Small intestine (tissue), 7 donors: Measurements from ENCODE around the gene SH3PXD2B. TPM values are rescaled to one million over a fixed set of nuclear protein-coding genes. Genes with fewer than 3 reads are reported as not detected.
"Not testable (repeated sequence)": the region's sequence is repeated elsewhere in the genome, so short reads cannot be mapped to it uniquely, and the experiment has no call there.

Source experiments
- DNase-seq, 2 donors: peaks; one replicate each; pipeline versions ENCODE4 v3.0.0 to v3.0.0-alpha.2; 2013
- FAIRE-seq: peaks from 2 replicates; lab custom pipeline; 2012; peaks lifted over from hg19 to GRCh38; lab: Jason Lieb, UNC
- H3K27ac ChIP-seq, 3 donors: one replicate each; pipeline ENCODE4 v1.5.1; 2013; ENCODE audit warnings: low read length in 2 of 3, mild to moderate bottlenecking in 2 of 3, control low read depth in 1 of 3, inconsistent platforms in 1 of 3, low read depth in 1 of 3, moderate library complexity in 1 of 3
- H3K27me3 ChIP-seq, 3 donors: one replicate each; pipeline ENCODE4 v1.6.1; 2013; ENCODE audit warnings: low read length in 3 of 3, inconsistent platforms in 1 of 3; ENCODE audit not compliant: control insufficient read depth in 3 of 3, insufficient read depth in 3 of 3
- H3K36me3 ChIP-seq, 3 donors: one replicate each; pipeline ENCODE4 v1.6.1; 2013; ENCODE audit warnings: low read length in 3 of 3, inconsistent platforms in 1 of 3, low read depth in 1 of 3, mild to moderate bottlenecking in 1 of 3, moderate library complexity in 1 of 3; ENCODE audit not compliant: control insufficient read depth in 3 of 3, insufficient read depth in 2 of 3
- H3K4me1 ChIP-seq, 3 donors: one replicate each; pipeline ENCODE4 v1.6.1; 2013; ENCODE audit warnings: low read length in 2 of 3, inconsistent platforms in 1 of 3, low read depth in 1 of 3, mild to moderate bottlenecking in 1 of 3, moderate library complexity in 1 of 3; ENCODE audit not compliant: control insufficient read depth in 3 of 3, insufficient read depth in 2 of 3
- H3K4me3 ChIP-seq, 3 donors: one replicate each; pipeline ENCODE4 v1.5.1; 2013; ENCODE audit warnings: low read length in 3 of 3, control low read depth in 1 of 3, inconsistent platforms in 1 of 3, low read depth in 1 of 3, mild to moderate bottlenecking in 1 of 3, moderate library complexity in 1 of 3
- H3K9me3 ChIP-seq, 2 donors: one replicate each; pipeline ENCODE4 v1.6.1; 2013; ENCODE audit warnings: low read depth in 1 of 2, low read length in 1 of 2; ENCODE audit not compliant: control insufficient read depth in 2 of 2, insufficient read depth in 1 of 2
- WGBS, 3 donors: extraction: QIAGEN DNeasy Blood & Tissue Kit; methylation state at CpG; one replicate each; pipeline ENCODE4 v1.1.7; 2013; 5-methylcytosine and 5-hydroxymethylcytosine counted together
- polyA plus RNA-seq, 4 donors: library from polyadenylated mRNA; stranded (reverse) in 3 of 4; unstranded in 1 of 4; fragments of 200-250 nt in 3 of 4; fragments of 120-200 nt in 1 of 4; gene quantifications; one replicate each; pipeline versions ENCODE4 v1.2.1 to v1.2.3, GENCODE V29; 2013
- donor health status: healthy with polysubstance abuse.
- donor health status: control.
- donor health status: control.
- donor health status: Bipolar disorder and iron deficiency.
- donor health status: healthy.

The SH3PXD2B gene
- polyA plus RNA-seq, 4 donors: 1.1 to 11.9 (median 6.5) TPM

DNA sequence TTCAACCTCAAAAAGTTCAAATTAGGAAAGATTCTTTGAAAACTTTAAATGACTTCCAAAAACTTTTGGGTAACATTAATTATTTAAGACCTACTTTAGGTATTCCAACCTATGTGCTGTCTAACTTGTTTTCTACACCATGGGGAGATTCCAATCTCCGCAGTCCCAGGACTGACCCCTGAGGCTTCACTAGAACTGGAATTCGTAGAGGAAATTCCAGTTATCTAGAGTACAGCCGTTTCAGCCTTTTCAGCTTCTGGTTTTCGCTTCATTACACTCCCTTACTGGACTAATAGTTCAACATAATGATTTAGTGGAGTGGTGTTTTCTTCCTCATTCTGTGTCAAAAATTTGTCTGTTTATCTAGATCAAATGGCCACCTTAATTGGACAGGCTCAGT, 55.7 kb downstream of the SH3PXD2B start:
- H3K36me3 ChIP-seq: peaks cover 0 to 16% (median 0%) of the 10 kb centered on the region in 3 donors
- H3K9me3 ChIP-seq: peaks cover 0 to 14% of the 10 kb centered on the region in 2 donors
- 82 to 87% (median 85%) methylated on average over 4 of the region's 4 CpGs for WGBS, 3 donors
- not testable (repeated sequence) for H3K4me3 ChIP-seq, H3K27me3 ChIP-seq, DNase-seq, H3K27ac ChIP-seq, FAIRE-seq
- H3K4me1 ChIP-seq: peaks cover 0 to 10% (median 0%) of the 10 kb centered on the region in 3 donors

DNA sequence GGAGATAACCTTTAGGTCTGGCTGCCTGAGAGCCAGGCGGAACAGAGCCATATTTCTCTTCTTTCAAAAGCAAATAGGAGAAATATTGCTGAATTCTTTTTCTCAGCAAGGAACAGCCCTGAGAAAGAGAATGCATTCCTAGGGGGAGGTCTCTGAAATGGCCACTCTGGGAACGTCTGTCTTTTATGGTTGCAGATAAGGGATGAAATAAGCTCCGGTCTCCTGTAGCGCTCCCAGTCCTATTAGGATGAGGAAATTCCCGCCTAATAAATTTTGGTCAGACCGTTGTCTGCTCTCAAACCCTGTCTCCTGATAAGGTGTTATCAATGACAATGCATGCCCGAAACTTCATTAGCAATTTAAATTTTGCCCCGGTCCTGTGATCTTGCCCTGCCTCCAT, 57.3 kb downstream of the SH3PXD2B start:
- not testable (repeated sequence) for H3K27ac ChIP-seq, DNase-seq, H3K4me1 ChIP-seq, H3K9me3 ChIP-seq, H3K4me3 ChIP-seq, H3K27me3 ChIP-seq, FAIRE-seq, H3K36me3 ChIP-seq
- 92 to 93% (median 93%) methylated on average over 8 of the region's 8 CpGs for WGBS, 3 donors

DNA sequence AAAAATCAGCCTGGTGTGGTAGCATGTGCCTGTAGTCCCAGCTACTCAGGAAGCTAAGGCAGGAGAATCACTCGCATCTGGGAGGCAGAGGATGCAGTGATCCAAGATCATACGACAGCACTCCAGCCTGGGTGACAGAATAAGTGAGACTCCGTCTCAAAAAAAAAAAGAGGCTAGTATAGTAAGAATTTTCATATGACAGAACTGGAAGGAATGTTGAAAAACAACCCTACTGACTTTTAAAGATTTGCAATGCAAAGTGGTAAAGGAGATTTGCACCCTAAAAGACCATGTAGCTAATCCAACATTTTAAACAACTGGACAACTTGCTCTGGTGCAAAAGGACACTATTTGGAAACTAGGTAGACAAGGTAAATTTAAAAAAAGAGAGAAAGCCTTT, 58.1 kb downstream of the SH3PXD2B start:
- Histone ChIP-seq H3K36me3 (peaks cover 0 to 7% (median 0%) of the 10 kb centered on the region in 3 donors), H3K9me3 (peaks cover 0 to 9% of the 10 kb centered on the region in 2 donors), H3K4me1 (no peaks in the 10 kb centered on the region), H3K4me3 (no peak overlapping the region), H3K27me3 (no peaks in the 10 kb centered on the region), H3K27ac (no peak overlapping the region)
- WGBS, 3 donors: 96 to 98% (median 96%) methylated on average over 3 of the region's 3 CpGs
- DNase-seq (no peak), FAIRE-seq (no peak)

DNA sequence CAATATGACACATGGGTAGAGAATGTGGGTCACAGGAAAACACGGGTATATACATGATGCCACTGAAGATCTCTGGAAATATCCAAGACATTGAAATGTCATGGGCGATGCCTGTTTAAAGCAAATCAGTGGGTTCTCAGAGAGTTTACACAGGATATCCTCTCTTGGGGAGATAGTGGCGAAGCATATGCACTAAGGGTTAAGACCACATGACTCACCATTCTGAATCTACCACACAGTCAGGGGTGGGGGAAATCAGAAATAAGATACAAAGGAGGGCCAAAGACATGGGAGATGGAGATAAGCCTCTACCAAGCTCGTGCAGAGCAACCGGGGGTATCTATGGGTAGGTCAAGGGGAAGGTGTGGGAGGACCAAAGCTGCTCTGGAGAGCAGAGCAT, 58.8 kb downstream of the SH3PXD2B start:
- FAIRE-seq: no peak
- 77 to 95% (median 80%) methylated on average over 5 of the region's 5 CpGs for WGBS, 3 donors

DNA sequence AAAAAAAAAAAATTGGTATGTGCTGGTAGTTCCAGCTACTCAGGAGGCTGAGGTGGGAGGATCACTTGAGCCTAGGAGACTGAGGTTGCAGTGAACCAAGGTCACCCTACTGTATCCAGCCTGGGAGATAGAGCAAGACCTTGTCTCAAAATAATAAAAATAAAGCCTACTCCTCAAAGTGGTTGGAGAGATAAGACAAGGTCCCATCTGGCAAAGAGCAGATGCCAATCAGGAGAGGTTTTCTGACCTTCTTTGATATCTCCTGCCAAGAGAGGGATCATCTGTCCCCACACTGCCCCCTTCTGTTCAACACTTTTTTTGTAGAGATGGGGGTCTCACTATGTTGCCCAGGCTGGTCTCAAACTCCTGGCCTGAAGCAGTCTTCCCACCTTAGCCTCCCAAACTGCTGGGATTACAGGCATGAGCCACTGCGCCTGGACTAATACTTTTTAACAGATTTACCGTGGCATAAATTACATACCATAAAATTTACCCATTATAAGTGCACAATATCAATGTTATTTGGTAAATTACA, 64.7 kb downstream of the SH3PXD2B start:
- Histone ChIP-seq H3K4me3 (no peak overlapping the region), H3K9me3 (no peaks in the 10 kb centered on the region), H3K36me3 (peaks cover 0 to 17% (median 0%) of the 10 kb centered on the region in 3 donors), H3K27ac (no peak overlapping the region), H3K27me3 (no peaks in the 10 kb centered on the region), H3K4me1 (no peaks in the 10 kb centered on the region)
- 56 to 72% (median 68%) methylated on average over 2 of the region's 2 CpGs for WGBS, 3 donors
- no peak for FAIRE-seq
- DNase-seq: no peak

More for the DNA sequence above, 58.8 kb downstream of the SH3PXD2B start:
- no peak overlapping the region for H3K4me3 ChIP-seq
- no peaks in the 10 kb centered on the region for H3K27me3 ChIP-seq
- H3K9me3 ChIP-seq: peaks cover 0 to 9% of the 10 kb centered on the region in 2 donors
- peaks cover 0 to 7% (median 0%) of the 10 kb centered on the region in 3 donors for H3K36me3 ChIP-seq
- H3K4me1 ChIP-seq: no peaks in the 10 kb centered on the region
- no peak for DNase-seq
- H3K27ac ChIP-seq: no peak overlapping the region

DNA sequence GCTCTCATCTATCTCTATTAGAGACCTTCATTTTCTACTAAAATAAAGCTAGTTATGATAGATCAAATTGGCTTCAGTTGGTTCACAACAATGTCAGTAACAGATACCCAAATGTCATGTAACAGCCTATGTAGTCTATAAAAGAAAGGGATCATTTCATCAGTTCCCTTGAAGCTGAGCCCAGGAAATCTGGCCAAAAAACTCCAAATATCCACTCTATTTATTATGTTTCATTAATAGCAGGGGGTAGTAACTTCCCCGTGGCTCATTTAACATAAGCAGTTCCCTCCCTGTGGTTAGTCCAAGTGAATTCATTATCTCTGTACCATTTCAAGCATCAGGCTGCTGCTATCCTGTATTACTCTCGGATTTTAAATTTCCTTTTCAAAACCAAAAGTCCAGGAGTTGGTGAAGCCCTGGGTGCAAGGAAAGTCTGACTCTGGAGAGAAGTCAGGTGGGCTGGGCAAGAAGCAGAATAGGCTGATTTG, 66.0 kb downstream of the SH3PXD2B start:
- 64 to 90% (median 87%) methylated on average over 2 of the region's 2 CpGs for WGBS, 3 donors
- Histone ChIP-seq H3K4me1 (peaks cover 0 to 5% (median 2%) of the 10 kb centered on the region in 3 donors), H3K27me3 (no peaks in the 10 kb centered on the region), H3K9me3 (no peaks in the 10 kb centered on the region), H3K36me3 (peaks cover 0 to 16% (median 0%) of the 10 kb centered on the region in 3 donors), H3K4me3 (no peak overlapping the region), H3K27ac (no peak overlapping the region)
- DNase-seq (no peak), FAIRE-seq (no peak)

DNA sequence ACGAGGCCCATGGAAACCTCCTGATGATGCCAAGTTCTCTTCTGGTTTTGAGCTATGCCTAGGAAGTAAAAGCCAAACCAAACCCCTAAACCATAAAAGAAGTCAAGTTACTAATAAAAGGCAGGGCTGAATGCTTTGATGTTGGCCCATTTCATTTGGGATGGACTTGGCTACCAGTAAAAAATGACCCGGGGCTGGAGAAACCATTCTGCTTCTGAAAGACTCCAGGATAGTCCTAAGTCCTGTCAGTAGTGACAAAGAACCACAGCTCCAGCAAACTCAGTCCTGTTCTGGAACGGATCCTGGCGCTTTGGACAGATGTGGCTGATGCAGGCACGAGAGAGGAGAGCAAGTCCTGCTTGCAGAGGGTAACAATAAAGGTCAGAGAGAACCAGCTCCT, 68.6 kb downstream of the SH3PXD2B start:
- peaks cover 0 to 11% (median 2%) of the 10 kb centered on the region in 3 donors for H3K4me1 ChIP-seq
- peaks cover 0 to 27% (median 0%) of the 10 kb centered on the region in 3 donors for H3K36me3 ChIP-seq
- no peaks in the 10 kb centered on the region for H3K9me3 ChIP-seq
- no peak for FAIRE-seq
- DNase-seq: no peak
- 75 to 80% (median 80%) methylated on average over 5 of the region's 5 CpGs for WGBS, 3 donors
- no peak overlapping the region for H3K4me3 ChIP-seq
- no peaks in the 10 kb centered on the region for H3K27me3 ChIP-seq
- H3K27ac ChIP-seq: no peak overlapping the region

DNA sequence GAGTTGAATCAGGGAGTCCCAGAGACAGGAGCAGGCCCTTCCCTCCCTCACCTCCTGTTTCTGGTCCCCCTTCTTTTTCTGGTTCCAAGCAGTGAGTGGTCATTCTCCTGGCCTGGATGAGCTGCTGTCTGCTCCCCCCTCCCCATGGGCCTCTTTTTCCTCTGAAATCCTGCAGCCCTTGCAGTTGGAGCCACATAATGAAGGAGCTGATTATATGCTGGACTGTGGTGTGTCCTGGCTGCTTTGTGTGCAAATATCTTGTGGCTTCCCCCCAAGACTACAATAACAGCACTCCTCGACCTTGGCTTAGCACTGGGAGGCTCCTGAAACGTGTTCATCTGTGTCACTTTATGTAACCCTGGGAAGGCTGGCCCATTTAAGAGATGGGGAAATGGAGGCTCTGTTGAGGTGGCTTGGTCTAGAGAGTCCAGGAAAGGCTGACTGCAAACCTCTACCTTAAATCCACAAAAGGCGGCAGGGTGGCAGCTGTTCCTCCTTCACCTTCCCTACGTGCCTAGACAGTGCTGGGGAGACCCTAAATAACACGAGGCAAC, 69.2 kb downstream of the SH3PXD2B start:
- WGBS, 3 donors: 84 to 87% (median 85%) methylated on average over 5 of the region's 5 CpGs
- no peak for FAIRE-seq
- Histone ChIP-seq H3K9me3 (no peaks in the 10 kb centered on the region), H3K4me1 (peaks cover 0 to 11% (median 2%) of the 10 kb centered on the region in 3 donors), H3K27me3 (no peaks in the 10 kb centered on the region), H3K4me3 (no peak overlapping the region), H3K27ac (no peak overlapping the region), H3K36me3 (peaks cover 0 to 27% (median 0%) of the 10 kb centered on the region in 3 donors)
- no peak for DNase-seq
